Stomach smooth muscle (tissue), 2 donors: Measurements from ENCODE around the gene AIFM2.
"Not testable (repeated sequence)": the region's sequence is repeated elsewhere in the genome, so short reads cannot be mapped to it uniquely, and the experiment has no call there.

Experiments
- H3K27ac ChIP-seq: one replicate; pipeline ENCODE4 v1.7.0; 2013; ENCODE audit warnings: mild to moderate bottlenecking, low read length, inconsistent platforms
- H3K27me3 ChIP-seq, 2 donors: one replicate each; pipeline ENCODE4 v1.7.0; 2013; ENCODE audit warnings: low read length in 2 of 2; ENCODE audit not compliant: insufficient read depth in 2 of 2, control insufficient read depth in 1 of 2
- H3K36me3 ChIP-seq, 2 donors: one replicate each; pipeline ENCODE4 v1.7.0; 2013; ENCODE audit warnings: low read length in 2 of 2; ENCODE audit not compliant: control insufficient read depth in 2 of 2, insufficient read depth in 2 of 2
- H3K4me1 ChIP-seq: one replicate; pipeline ENCODE4 v1.7.0; 2013; ENCODE audit warnings: low read length; ENCODE audit not compliant: control insufficient read depth, insufficient read depth
- H3K4me3 ChIP-seq, 2 donors: one replicate each; pipeline ENCODE4 v1.7.0; 2013; ENCODE audit warnings: low read length in 2 of 2
- H3K9ac ChIP-seq, 2 donors: one replicate each; pipeline ENCODE4 v1.7.0; 2013; ENCODE audit warnings: low read length in 2 of 2, mild to moderate bottlenecking in 1 of 2
- H3K9me3 ChIP-seq, 2 donors: one replicate each; pipeline ENCODE4 v1.7.0; 2013; ENCODE audit warnings: low read length in 2 of 2; ENCODE audit not compliant: control insufficient read depth in 2 of 2
- donor health status: healthy.
- donor health status: Pancreatic carcinoma.

The AIFM2 gene

GRCh38 chr10:70137135-70137534, 4.5 kb upstream of the AIFM2 start:
- peaks cover 6% of the 10 kb centered on the region for H3K4me1 ChIP-seq
- H3K9ac ChIP-seq, result no peak overlapping the region
- H3K36me3 ChIP-seq, result peaks cover 4 to 7% of the 10 kb centered on the region in 2 donors
- no peak overlapping the region for H3K27ac ChIP-seq
- no peaks in the 10 kb centered on the region for H3K27me3 ChIP-seq
- H3K4me3 ChIP-seq, result no peak overlapping the region
- no peaks in the 10 kb centered on the region for H3K9me3 ChIP-seq

DNA sequence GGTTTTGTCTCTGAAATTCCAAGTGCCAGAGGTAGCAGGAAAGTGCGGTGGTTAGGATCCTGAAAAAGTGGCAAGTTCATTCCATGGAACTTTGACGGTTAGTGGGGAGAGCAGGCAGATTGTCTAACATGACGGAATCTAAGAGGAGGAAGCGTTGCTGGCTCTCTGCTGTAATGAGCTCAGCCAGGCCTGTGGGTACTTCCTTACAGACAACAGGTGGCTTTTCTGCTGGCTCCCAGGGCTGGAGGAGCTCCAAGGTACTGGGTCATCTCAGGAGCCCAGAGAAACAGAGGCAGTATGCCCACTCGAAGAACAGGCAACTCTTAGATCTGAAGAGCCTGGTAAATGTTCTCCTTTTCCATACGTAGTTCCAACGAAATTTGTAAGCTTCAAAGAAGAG, 3.1 kb upstream of the AIFM2 start:
- Histone ChIP-seq H3K27ac (no peak overlapping the region), H3K9me3 (no peaks in the 10 kb centered on the region), H3K9ac (no peak overlapping the region), H3K4me3 (no peak overlapping the region), H3K27me3 (no peaks in the 10 kb centered on the region), H3K4me1 (peaks cover 9% of the 10 kb centered on the region), H3K36me3 (peaks cover 4 to 7% of the 10 kb centered on the region in 2 donors)

- no peak overlapping the region for H3K4me3 ChIP-seq
- no peaks in the 10 kb centered on the region for H3K9me3 ChIP-seq
- no peaks in the 10 kb centered on the region for H3K27me3 ChIP-seq
- no peak overlapping the region for H3K9ac ChIP-seq
- H3K4me1 ChIP-seq, result peaks cover 9% of the 10 kb centered on the region
- peaks cover 4 to 7% of the 10 kb centered on the region in 2 donors for H3K36me3 ChIP-seq
- H3K27ac ChIP-seq, result no peak overlapping the region
Measured at GRCh38 chr10:70135046-70135445, 2.4 kb upstream of the AIFM2 start.

- Histone ChIP-seq H3K27me3 (no peaks in the 10 kb centered on the region), H3K4me1 (peaks cover 9% of the 10 kb centered on the region), H3K4me3 (peak overlapping the region; percentile 84 to 86), H3K9ac (no peak overlapping the region), H3K27ac (no peak overlapping the region), H3K36me3 (peaks cover 0 to 4% of the 10 kb centered on the region in 2 donors), H3K9me3 (no peaks in the 10 kb centered on the region)
Measured at GRCh38 chr10:70131560-70131937, 1.1 kb downstream of the AIFM2 start.

- Histone ChIP-seq H3K27ac (no peak overlapping the region), H3K9me3 (no peaks in the 10 kb centered on the region), H3K4me1 (peaks cover 9% of the 10 kb centered on the region), H3K9ac (no peak overlapping the region), H3K27me3 (no peaks in the 10 kb centered on the region), H3K4me3 (peak overlapping the region; percentile 84 to 86), H3K36me3 (peaks cover 0 to 4% of the 10 kb centered on the region in 2 donors)
Measured at GRCh38 chr10:70130878-70131559, 1.6 kb downstream of the AIFM2 start.

GRCh38 chr10:70126700-70127395, 5.8 kb downstream of the AIFM2 start:
- Histone ChIP-seq H3K27me3 (no peaks in the 10 kb centered on the region), H3K9ac (no peak overlapping the region), H3K4me1 (peaks cover 5% of the 10 kb centered on the region), H3K36me3 (peaks cover 9 to 10% of the 10 kb centered on the region in 2 donors), H3K9me3 (no peaks in the 10 kb centered on the region), H3K4me3 (no peak overlapping the region), H3K27ac (no peak overlapping the region)

DNA sequence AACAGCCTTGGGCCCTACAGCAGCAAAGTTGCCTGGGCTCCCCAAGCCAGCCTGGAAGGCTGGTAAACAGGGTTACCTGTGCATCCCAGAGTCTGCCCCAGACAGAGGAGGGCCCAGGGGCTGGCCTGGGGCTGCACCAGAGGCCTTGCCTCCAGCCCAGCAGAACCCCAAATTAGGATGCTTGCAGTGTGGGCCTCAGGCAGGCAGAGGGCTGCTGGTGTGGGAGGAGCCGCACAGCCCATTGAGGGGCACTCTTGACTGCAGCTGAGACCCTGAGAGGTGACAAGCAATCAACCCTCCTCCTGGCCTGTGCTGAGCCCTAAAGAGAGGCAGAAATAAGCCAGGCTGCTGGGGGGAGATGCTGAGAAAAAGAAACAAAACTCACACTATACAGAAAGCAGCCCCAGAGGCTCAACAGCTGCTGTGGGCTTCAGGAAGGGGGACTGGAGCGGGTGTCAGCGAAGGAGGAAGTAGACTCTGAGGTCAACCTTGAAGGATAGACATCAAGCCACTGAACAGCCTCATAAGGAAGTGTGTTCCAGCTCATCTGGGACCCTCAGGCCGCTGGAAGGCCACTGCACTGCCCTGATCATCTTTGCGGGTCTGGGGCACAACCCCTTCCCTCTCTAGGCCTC, 6.6 kb downstream of the AIFM2 start:
- H3K4me1 ChIP-seq, result peaks cover 3% of the 10 kb centered on the region
- no peaks in the 10 kb centered on the region for H3K27me3 ChIP-seq
- H3K9ac ChIP-seq, result no peak overlapping the region
- peaks cover 9 to 10% of the 10 kb centered on the region in 2 donors for H3K36me3 ChIP-seq
- H3K9me3 ChIP-seq, result no peaks in the 10 kb centered on the region
- no peak overlapping the region for H3K27ac ChIP-seq
- no peak overlapping the region for H3K4me3 ChIP-seq

DNA sequence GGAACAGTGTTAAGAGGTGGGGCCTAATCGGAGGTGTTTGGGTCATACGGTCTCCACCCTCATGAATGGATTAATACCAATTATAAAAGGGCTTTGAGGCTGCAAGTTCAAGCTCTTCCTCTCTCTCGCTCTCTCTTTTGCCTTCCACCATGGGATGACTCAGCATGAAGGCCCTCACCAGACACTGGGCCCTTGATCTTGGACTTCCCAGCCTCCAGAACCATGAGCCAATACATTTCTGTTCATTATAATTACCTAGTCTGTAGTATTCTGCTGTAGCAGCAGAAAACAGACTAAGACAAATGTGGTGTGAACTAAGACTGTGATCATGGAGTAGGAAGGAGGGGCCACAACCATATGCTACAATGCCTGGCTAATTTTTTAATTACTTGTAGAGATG, 7.7 kb downstream of the AIFM2 start:
- Histone ChIP-seq H3K9me3 (no peaks in the 10 kb centered on the region), H3K4me1 (peaks cover 3% of the 10 kb centered on the region), H3K4me3 (no peak overlapping the region), H3K36me3 (peaks cover 18 to 19% of the 10 kb centered on the region in 2 donors), H3K27ac (no peak overlapping the region), H3K9ac (no peak overlapping the region), H3K27me3 (no peaks in the 10 kb centered on the region)

DNA sequence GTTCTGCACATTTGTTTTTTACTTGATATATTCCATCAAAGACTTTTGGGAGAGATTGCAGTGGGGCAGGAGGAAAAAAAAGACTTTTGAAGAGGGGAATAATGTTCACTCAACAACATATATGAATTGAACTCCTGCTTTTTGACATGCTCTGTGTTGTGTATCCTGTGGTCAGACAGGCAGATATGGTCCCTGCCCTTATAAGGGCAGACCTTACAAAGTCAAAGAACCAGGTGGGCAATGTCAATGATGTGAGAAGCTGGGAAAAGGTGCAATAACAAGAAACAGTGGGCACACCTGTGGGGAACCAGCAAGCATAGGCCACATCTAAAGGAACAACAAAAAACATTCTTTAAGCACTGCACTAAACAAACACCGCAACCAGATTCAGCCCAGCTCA, 8.2 kb downstream of the AIFM2 start:
- Histone ChIP-seq H3K4me3 (no peak overlapping the region), H3K9ac (no peak overlapping the region), H3K4me1 (peaks cover 3% of the 10 kb centered on the region), H3K9me3 (no peaks in the 10 kb centered on the region), H3K27me3 (no peaks in the 10 kb centered on the region), H3K36me3 (peaks cover 19 to 23% of the 10 kb centered on the region in 2 donors), H3K27ac (no peak overlapping the region)

- Histone ChIP-seq H3K27ac (no peak overlapping the region), H3K27me3 (no peaks in the 10 kb centered on the region), H3K9me3 (no peaks in the 10 kb centered on the region), H3K36me3 (peaks cover 19 to 26% of the 10 kb centered on the region in 2 donors), H3K4me3 (no peak overlapping the region), H3K4me1 (peaks cover 3% of the 10 kb centered on the region), H3K9ac (no peak overlapping the region)
Measured at GRCh38 chr10:70123817-70124216, 8.8 kb downstream of the AIFM2 start.

DNA sequence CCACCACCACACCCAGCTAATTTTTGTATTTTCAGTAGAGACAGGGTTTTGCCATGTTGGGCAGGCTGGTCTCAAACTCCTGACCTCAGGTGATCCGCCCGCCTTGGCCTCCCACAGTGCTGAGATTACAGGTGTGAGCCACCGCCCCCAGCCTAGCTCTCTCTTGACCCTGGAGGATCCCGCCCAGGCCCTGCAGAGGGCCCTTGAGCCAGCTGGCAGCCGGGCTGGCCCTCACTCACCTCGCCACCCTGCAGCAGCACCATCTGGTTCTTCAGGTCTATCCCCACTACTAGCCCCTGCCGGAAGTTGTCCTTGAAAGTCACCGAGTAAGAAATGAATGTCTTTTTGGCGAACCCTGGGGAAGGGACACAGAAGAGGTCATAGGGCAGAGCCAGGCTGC, 9.5 kb downstream of the AIFM2 start:
- not testable (repeated sequence) for H3K27me3 ChIP-seq, H3K4me1 ChIP-seq, H3K9ac ChIP-seq, H3K4me3 ChIP-seq, H3K27ac ChIP-seq, H3K9me3 ChIP-seq
- peaks cover 19 to 25% of the 10 kb centered on the region in 2 donors for H3K36me3 ChIP-seq
